ENCODE measurements around the gene OR6B2. TPM values are rescaled to one million over a fixed set of nuclear protein-coding genes. Genes with fewer than 3 reads are reported as not detected.

Gene OR6B2
- total and polyA plus RNA-seq, 5 donors from 2014 or later: not detected

DNA sequence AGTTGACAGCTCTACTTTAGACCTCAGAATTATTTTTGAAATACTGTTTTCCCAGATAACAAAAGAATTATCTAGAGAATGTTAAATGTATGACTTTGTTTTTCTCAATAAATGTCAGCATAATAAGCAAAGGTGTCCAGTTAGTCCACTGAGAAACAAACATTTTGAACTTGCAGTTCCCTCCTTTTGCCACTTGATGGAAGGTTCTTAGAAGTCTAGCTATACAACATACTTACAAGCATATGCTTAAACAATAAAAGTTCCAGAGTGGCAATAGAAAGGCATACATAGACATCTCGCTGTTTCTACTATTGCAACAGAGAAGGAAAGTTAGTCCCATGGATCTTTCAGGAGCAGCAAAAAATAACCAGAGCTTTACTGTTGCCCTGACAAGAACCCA is 16.9 kb downstream of the OR6B2 start:
- Histone ChIP-seq H3K9me3 (ENCODE audit: control insufficient read depth in 2 of 2, low read length in 2 of 2) (no peaks in the 10 kb centered on the region), H3K4me3 (ENCODE audit: low read depth, low read length) (no peak overlapping the region), H3K27ac (ENCODE audit: insufficient read depth, low read length, poor library complexity, severe bottlenecking) (no peak overlapping the region), H3K36me3 (ENCODE audit: control insufficient read depth, insufficient read depth, low read length) (peaks cover 87% of the 10 kb centered on the region), H3K27me3 (ENCODE audit: control insufficient read depth, insufficient read depth, low read length) (no peaks in the 10 kb centered on the region), H3K4me1 (ENCODE audit: control insufficient read depth, insufficient read depth, low read length, poor library complexity, severe bottlenecking) (no peaks in the 10 kb centered on the region)
- peaks cover 5 to 13% (median 8%) of the 10 kb centered on the region in 4 donors for H3K4me1 Mint-ChIP-seq
- H3K27me3 Mint-ChIP-seq: no peaks in the 10 kb centered on the region
- DNase-seq (peak in 1 of 3 donors; percentile 15), ATAC-seq (ENCODE audit: low read depth in 2 of 2) (no peak)
- peaks cover 71% of the 10 kb centered on the region for H3K36me3 Mint-ChIP-seq
- no peak overlapping the region for H3K4me3 Mint-ChIP-seq
- no peak overlapping the region for H3K27ac Mint-ChIP-seq
- no peaks in the 10 kb centered on the region for H3K9me3 Mint-ChIP-seq

DNA sequence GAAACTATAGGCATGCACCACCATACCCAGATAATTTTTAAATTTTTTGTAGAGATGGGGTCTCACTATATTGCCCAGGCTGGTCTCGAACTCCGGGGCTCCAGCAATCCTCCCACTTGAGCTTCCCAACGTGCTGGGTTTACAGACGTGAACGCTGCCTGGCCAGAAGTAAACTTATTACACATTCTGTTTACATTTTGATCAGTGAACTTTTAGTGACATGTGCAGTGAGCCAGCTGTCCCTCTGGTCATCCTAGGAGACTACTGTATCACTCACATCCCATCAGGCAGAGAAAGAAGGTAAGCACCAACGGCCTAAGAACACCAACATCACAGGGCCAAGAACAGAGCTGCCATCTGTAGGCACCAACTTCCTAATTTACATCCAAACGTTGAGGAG is 27.2 kb downstream of the OR6B2 start:
- Mint-ChIP-seq H3K27ac (no peak overlapping the region), H3K36me3 (peaks cover 36% of the 10 kb centered on the region)

GRCh38 chr2:240000671-240001070 is 29.6 kb downstream of the OR6B2 start:
- Histone ChIP-seq H3K4me3 (ENCODE audit: low read depth, low read length) (no peak overlapping the region), H3K27me3 (ENCODE audit: control insufficient read depth, insufficient read depth, low read length) (no peaks in the 10 kb centered on the region), H3K4me1 (ENCODE audit: control insufficient read depth, insufficient read depth, low read length, poor library complexity, severe bottlenecking) (no peaks in the 10 kb centered on the region), H3K27ac (ENCODE audit: insufficient read depth, low read length, poor library complexity, severe bottlenecking) (no peak overlapping the region), H3K9me3 (ENCODE audit: control insufficient read depth in 2 of 2, low read length in 2 of 2) (no peaks in the 10 kb centered on the region), H3K36me3 (ENCODE audit: control insufficient read depth, insufficient read depth, low read length) (peaks cover 67% of the 10 kb centered on the region)
- Mint-ChIP-seq H3K9me3 (no peaks in the 10 kb centered on the region), H3K27me3 (no peaks in the 10 kb centered on the region), H3K4me3 (no peak overlapping the region), H3K36me3 (peaks cover 29% of the 10 kb centered on the region), H3K27ac (no peak overlapping the region), H3K4me1 (peaks cover 0 to 4% (median 3%) of the 10 kb centered on the region in 4 donors)
- no peak for ATAC-seq (ENCODE audit: low read depth in 2 of 2)
- no peak for DNase-seq

More for the DNA sequence above, 27.2 kb downstream of the OR6B2 start:
- Histone ChIP-seq H3K27ac (ENCODE audit: insufficient read depth, low read length, poor library complexity, severe bottlenecking) (no peak overlapping the region), H3K4me3 (ENCODE audit: low read depth, low read length) (no peak overlapping the region), H3K36me3 (ENCODE audit: control insufficient read depth, insufficient read depth, low read length) (peaks cover 91% of the 10 kb centered on the region), H3K9me3 (ENCODE audit: control insufficient read depth in 2 of 2, low read length in 2 of 2) (no peaks in the 10 kb centered on the region), H3K4me1 (ENCODE audit: control insufficient read depth, insufficient read depth, low read length, poor library complexity, severe bottlenecking) (no peaks in the 10 kb centered on the region), H3K27me3 (ENCODE audit: control insufficient read depth, insufficient read depth, low read length) (no peaks in the 10 kb centered on the region)
- ATAC-seq (ENCODE audit: low read depth in 2 of 2) (no peak), DNase-seq (no peak)
- Mint-ChIP-seq H3K27me3 (no peaks in the 10 kb centered on the region), H3K4me3 (no peak overlapping the region), H3K9me3 (no peaks in the 10 kb centered on the region), H3K4me1 (peaks cover under 1 to 4% (median 4%) of the 10 kb centered on the region in 4 donors)

- Mint-ChIP-seq H3K36me3 (peaks cover 32% of the 10 kb centered on the region), H3K27me3 (no peaks in the 10 kb centered on the region), H3K4me3 (no peak overlapping the region), H3K4me1 (peaks cover 0 to 4% (median 1%) of the 10 kb centered on the region in 4 donors), H3K27ac (no peak overlapping the region), H3K9me3 (no peaks in the 10 kb centered on the region)
- Histone ChIP-seq H3K9me3 (ENCODE audit: control insufficient read depth in 2 of 2, low read length in 2 of 2) (no peaks in the 10 kb centered on the region), H3K4me1 (ENCODE audit: control insufficient read depth, insufficient read depth, low read length, poor library complexity, severe bottlenecking) (no peaks in the 10 kb centered on the region), H3K4me3 (ENCODE audit: low read depth, low read length) (no peak overlapping the region), H3K27ac (ENCODE audit: insufficient read depth, low read length, poor library complexity, severe bottlenecking) (no peak overlapping the region), H3K27me3 (ENCODE audit: control insufficient read depth, insufficient read depth, low read length) (no peaks in the 10 kb centered on the region), H3K36me3 (ENCODE audit: control insufficient read depth, insufficient read depth, low read length) (peaks cover 48% of the 10 kb centered on the region)
- DNase-seq (no peak), ATAC-seq (ENCODE audit: low read depth in 2 of 2) (no peak)
Observed at GRCh38 chr2:239997686-239998409, 32.4 kb downstream of the OR6B2 start.

GRCh38 chr2:239994086-239994485 is 36.1 kb downstream of the OR6B2 start:
- Mint-ChIP-seq H3K4me1 (peaks cover 0 to 6% (median 5%) of the 10 kb centered on the region in 4 donors), H3K27ac (no peak overlapping the region), H3K9me3 (no peaks in the 10 kb centered on the region), H3K4me3 (no peak overlapping the region), H3K27me3 (no peaks in the 10 kb centered on the region), H3K36me3 (peaks cover 37% of the 10 kb centered on the region)
- H3K27ac ChIP-seq (ENCODE audit: insufficient read depth, low read length, poor library complexity, severe bottlenecking): no peak overlapping the region
- no peaks in the 10 kb centered on the region for H3K9me3 ChIP-seq (ENCODE audit: control insufficient read depth in 2 of 2, low read length in 2 of 2)
- no peak for DNase-seq
- no peak for ATAC-seq (ENCODE audit: low read depth in 2 of 2)
- peaks cover 40% of the 10 kb centered on the region for H3K36me3 ChIP-seq (ENCODE audit: control insufficient read depth, insufficient read depth, low read length)
- H3K4me1 ChIP-seq (ENCODE audit: control insufficient read depth, insufficient read depth, low read length, poor library complexity, severe bottlenecking): no peaks in the 10 kb centered on the region
- no peak overlapping the region for H3K4me3 ChIP-seq (ENCODE audit: low read depth, low read length)
- no peaks in the 10 kb centered on the region for H3K27me3 ChIP-seq (ENCODE audit: control insufficient read depth, insufficient read depth, low read length)

DNA sequence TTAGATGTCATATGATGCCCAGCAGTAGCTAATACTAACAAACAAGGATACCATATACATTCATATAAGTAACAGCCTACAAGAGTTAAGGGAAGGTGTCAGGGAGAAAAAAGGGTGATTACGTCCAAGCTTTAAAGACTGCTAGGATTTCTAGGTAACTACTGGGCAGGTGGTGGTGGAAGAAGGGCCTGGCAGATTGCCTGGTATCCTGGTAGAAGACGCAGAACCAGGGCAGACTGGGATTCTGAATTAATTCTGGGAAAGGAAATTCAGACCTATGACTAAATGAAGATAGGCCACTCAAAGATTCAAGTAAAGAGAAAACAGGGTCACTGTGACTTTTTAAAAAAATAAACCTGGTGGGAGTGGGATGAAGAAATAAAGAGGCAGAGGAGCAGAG is 36.9 kb downstream of the OR6B2 start:
- Histone ChIP-seq H3K27ac (ENCODE audit: insufficient read depth, low read length, poor library complexity, severe bottlenecking) (no peak overlapping the region), H3K36me3 (ENCODE audit: control insufficient read depth, insufficient read depth, low read length) (peaks cover 40% of the 10 kb centered on the region), H3K9me3 (ENCODE audit: control insufficient read depth in 2 of 2, low read length in 2 of 2) (no peaks in the 10 kb centered on the region), H3K4me3 (ENCODE audit: low read depth, low read length) (no peak overlapping the region), H3K27me3 (ENCODE audit: control insufficient read depth, insufficient read depth, low read length) (no peaks in the 10 kb centered on the region), H3K4me1 (ENCODE audit: control insufficient read depth, insufficient read depth, low read length, poor library complexity, severe bottlenecking) (no peaks in the 10 kb centered on the region)
- DNase-seq (no peak), ATAC-seq (ENCODE audit: low read depth in 2 of 2) (no peak)
- Mint-ChIP-seq H3K27ac (no peak overlapping the region), H3K27me3 (no peaks in the 10 kb centered on the region), H3K4me1 (peaks cover 0 to 6% (median 5%) of the 10 kb centered on the region in 4 donors), H3K36me3 (peaks cover 45% of the 10 kb centered on the region), H3K4me3 (no peak overlapping the region), H3K9me3 (no peaks in the 10 kb centered on the region)

DNA sequence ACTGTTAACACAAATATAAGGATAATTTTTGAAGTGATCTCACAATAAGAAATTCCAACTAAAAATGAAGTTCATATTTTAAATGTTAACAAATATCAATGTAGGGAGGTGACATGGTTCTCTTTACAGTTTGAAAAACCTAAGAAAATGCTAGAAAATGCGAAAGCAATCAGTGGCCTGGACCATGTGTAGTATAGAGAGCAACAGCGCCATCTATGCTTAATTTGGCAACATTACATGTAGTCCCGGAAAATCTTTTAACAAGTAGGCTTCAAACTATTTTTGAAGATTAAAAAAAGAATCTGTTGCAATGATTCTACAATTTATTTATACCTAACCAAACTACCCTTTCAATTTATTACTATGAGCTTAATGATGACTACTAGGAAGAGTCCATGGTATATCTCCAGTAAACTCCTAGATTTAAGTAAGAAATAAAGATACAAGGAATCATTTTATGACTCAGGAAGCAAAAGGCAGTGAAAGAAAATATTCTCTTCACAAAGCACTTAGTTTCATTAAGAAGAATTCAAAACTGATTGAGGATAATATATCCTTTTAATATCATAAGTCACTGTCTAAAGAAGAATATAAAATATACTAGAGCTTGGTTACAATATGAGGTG is 38.4 kb downstream of the OR6B2 start:
- Histone ChIP-seq H3K9me3 (ENCODE audit: control insufficient read depth in 2 of 2, low read length in 2 of 2) (no peaks in the 10 kb centered on the region), H3K4me3 (ENCODE audit: low read depth, low read length) (no peak overlapping the region), H3K4me1 (ENCODE audit: control insufficient read depth, insufficient read depth, low read length, poor library complexity, severe bottlenecking) (no peaks in the 10 kb centered on the region), H3K36me3 (ENCODE audit: control insufficient read depth, insufficient read depth, low read length) (peaks cover 54% of the 10 kb centered on the region), H3K27me3 (ENCODE audit: control insufficient read depth, insufficient read depth, low read length) (no peaks in the 10 kb centered on the region), H3K27ac (ENCODE audit: insufficient read depth, low read length, poor library complexity, severe bottlenecking) (no peak overlapping the region)
- ATAC-seq (ENCODE audit: low read depth in 2 of 2) (peak; percentile 57 to 66), DNase-seq (peak in 2 of 3 donors; percentile 56 to 73)
- Mint-ChIP-seq H3K9me3 (no peaks in the 10 kb centered on the region), H3K27ac (no peak overlapping the region), H3K27me3 (no peaks in the 10 kb centered on the region), H3K4me1 (peaks cover 0 to 6% (median 5%) of the 10 kb centered on the region in 4 donors), H3K4me3 (no peak overlapping the region), H3K36me3 (peaks cover 57% of the 10 kb centered on the region)

- no peaks in the 10 kb centered on the region for H3K9me3 ChIP-seq (ENCODE audit: control insufficient read depth in 2 of 2, low read length in 2 of 2)
- Mint-ChIP-seq H3K4me3 (no peak overlapping the region), H3K4me1 (peaks cover 0 to 6% (median 4%) of the 10 kb centered on the region in 4 donors), H3K36me3 (peaks cover 63% of the 10 kb centered on the region), H3K9me3 (no peaks in the 10 kb centered on the region), H3K27me3 (no peaks in the 10 kb centered on the region), H3K27ac (no peak overlapping the region)
- peaks cover 62% of the 10 kb centered on the region for H3K36me3 ChIP-seq (ENCODE audit: control insufficient read depth, insufficient read depth, low read length)
- no peak for DNase-seq
- H3K27me3 ChIP-seq (ENCODE audit: control insufficient read depth, insufficient read depth, low read length): no peaks in the 10 kb centered on the region
- no peak overlapping the region for H3K4me3 ChIP-seq (ENCODE audit: low read depth, low read length)
- ATAC-seq (ENCODE audit: low read depth in 2 of 2): no peak
- no peaks in the 10 kb centered on the region for H3K4me1 ChIP-seq (ENCODE audit: control insufficient read depth, insufficient read depth, low read length, poor library complexity, severe bottlenecking)
- H3K27ac ChIP-seq (ENCODE audit: insufficient read depth, low read length, poor library complexity, severe bottlenecking): no peak overlapping the region
Observed at GRCh38 chr2:239990966-239991365, 39.3 kb downstream of the OR6B2 start.
